ENCODE results near the gene RNF115.

The RNF115 gene

GRCh38 chr1:145711213-145711651 lies 112.7 kb downstream of the RNF115 start:
- Histone ChIP-seq H3K23ac (ENCODE audit: low read length) (no peak overlapping the region), H3K36me3 (ENCODE audit: control insufficient read depth in 1 of 2, insufficient read depth in 2 of 2, low read length in 2 of 2) (no peaks in the 10 kb centered on the region), H3K27ac (ENCODE audit: low read depth, low read length) (peak overlapping the region; percentile 89), H2AFZ (ENCODE audit: insufficient read depth, low read length, poor library complexity) (no peak overlapping the region), H3K9ac (ENCODE audit: low read length) (no peak overlapping the region), H4K91ac (ENCODE audit: low read depth, low read length) (peak overlapping the region; percentile 97), H2BK120ac (ENCODE audit: insufficient read depth, low read length, poor library complexity) (peak overlapping the region; percentile 96), H2AK5ac (ENCODE audit: low read length) (peak overlapping the region; percentile 76), H3K9me3 (ENCODE audit: insufficient read depth, low read depth, low read length) (no peaks in the 10 kb centered on the region), H3K79me1 (ENCODE audit: low read length) (peaks cover 51% of the 10 kb centered on the region), H3K4me2 (ENCODE audit: low read length) (no peak overlapping the region), H3K4me3 (ENCODE audit: low read depth, low read length) (no peak overlapping the region), H3K14ac (ENCODE audit: low read length) (peak overlapping the region; percentile 90), H3K79me2 (ENCODE audit: control insufficient read depth, insufficient read depth, low read length, poor library complexity) (peaks cover 9% of the 10 kb centered on the region), H3K4ac (ENCODE audit: low read depth, low read length) (peak overlapping the region; percentile 90), H3K4me1 (ENCODE audit: control insufficient read depth in 1 of 2, insufficient read depth in 2 of 2, low read length in 2 of 2) (peaks cover 30 to 40% of the 10 kb centered on the region in 2 experiments), H3K27me3 (ENCODE audit: insufficient read depth, low read length) (no peaks in the 10 kb centered on the region), H4K12ac (ENCODE audit: low read depth, low read length) (no peak overlapping the region), H3K18ac (ENCODE audit: low read length) (peak overlapping the region; percentile 86), H2BK5ac (ENCODE audit: low read depth, low read length, poor library complexity) (peak overlapping the region; percentile 90), H2BK12ac (ENCODE audit: low read length) (peak overlapping the region; percentile 94), H4K8ac (ENCODE audit: low read depth, low read length) (peak overlapping the region; percentile 92)
- no CpG with 5 or more reads among the region's 3 CpGs for WGBS (ENCODE audit: extremely low coverage, insufficient coverage, insufficient read length)
- DNase-seq = no peak

- no peak overlapping the region for H4K8ac ChIP-seq (ENCODE audit: low read depth, low read length)
- no peak overlapping the region for H3K14ac ChIP-seq (ENCODE audit: low read length)
- peaks cover 52% of the 10 kb centered on the region for H3K79me1 ChIP-seq (ENCODE audit: low read length)
- H2AFZ ChIP-seq (ENCODE audit: insufficient read depth, low read length, poor library complexity) = no peak overlapping the region
- H2BK5ac ChIP-seq (ENCODE audit: low read depth, low read length, poor library complexity) = no peak overlapping the region
- H3K9ac ChIP-seq (ENCODE audit: low read length) = no peak overlapping the region
- H3K4me1 ChIP-seq (ENCODE audit: control insufficient read depth in 1 of 2, insufficient read depth in 2 of 2, low read length in 2 of 2) = peaks cover 30 to 37% of the 10 kb centered on the region in 2 experiments
- H2BK12ac ChIP-seq (ENCODE audit: low read length) = no peak overlapping the region
- no peak overlapping the region for H4K12ac ChIP-seq (ENCODE audit: low read depth, low read length)
- H3K36me3 ChIP-seq (ENCODE audit: control insufficient read depth in 1 of 2, insufficient read depth in 2 of 2, low read length in 2 of 2) = no peaks in the 10 kb centered on the region
- H4K91ac ChIP-seq (ENCODE audit: low read depth, low read length) = peak overlapping the region; percentile 68
- H2BK120ac ChIP-seq (ENCODE audit: insufficient read depth, low read length, poor library complexity) = no peak overlapping the region
- no peak overlapping the region for H2AK5ac ChIP-seq (ENCODE audit: low read length)
- H3K4me2 ChIP-seq (ENCODE audit: low read length) = no peak overlapping the region
- no peak overlapping the region for H3K4ac ChIP-seq (ENCODE audit: low read depth, low read length)
- no peaks in the 10 kb centered on the region for H3K9me3 ChIP-seq (ENCODE audit: insufficient read depth, low read depth, low read length)
- H3K27ac ChIP-seq (ENCODE audit: low read depth, low read length) = peak overlapping the region; percentile 89
- no CpG with 5 or more reads among the region's 4 CpGs for WGBS (ENCODE audit: extremely low coverage, insufficient coverage, insufficient read length)
- H3K23ac ChIP-seq (ENCODE audit: low read length) = no peak overlapping the region
- H3K18ac ChIP-seq (ENCODE audit: low read length) = no peak overlapping the region
- no peak for DNase-seq
- H3K27me3 ChIP-seq (ENCODE audit: insufficient read depth, low read length) = no peaks in the 10 kb centered on the region
- peaks cover 10% of the 10 kb centered on the region for H3K79me2 ChIP-seq (ENCODE audit: control insufficient read depth, insufficient read depth, low read length, poor library complexity)
- no peak overlapping the region for H3K4me3 ChIP-seq (ENCODE audit: low read depth, low read length)
Measured at GRCh38 chr1:145710291-145711027, 113.4 kb downstream of the RNF115 start.

DNA sequence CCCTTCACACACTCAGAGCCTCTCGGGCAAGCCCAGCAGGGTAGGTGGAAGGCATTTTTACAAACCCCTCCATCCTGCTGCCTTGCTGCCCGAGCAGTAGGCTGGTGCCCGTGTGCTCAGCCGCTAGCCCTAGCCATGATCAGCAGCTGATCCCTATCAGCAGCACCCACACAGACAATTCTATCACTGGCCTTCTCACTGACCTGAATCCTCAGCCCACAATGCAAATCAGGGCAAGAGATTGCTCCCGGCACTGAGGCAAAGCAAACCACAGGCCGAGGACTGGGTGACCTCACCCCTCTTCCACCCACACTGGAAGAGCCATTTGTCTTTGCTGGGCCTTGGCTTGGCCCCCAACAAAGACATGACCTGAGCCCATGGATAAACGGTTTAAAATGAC lies 115.8 kb downstream of the RNF115 start:
- peaks cover 41% of the 10 kb centered on the region for H3K79me1 ChIP-seq (ENCODE audit: low read length)
- H2AK5ac ChIP-seq (ENCODE audit: low read length) = peak overlapping the region; percentile 54
- H3K18ac ChIP-seq (ENCODE audit: low read length) = peak overlapping the region; percentile 74
- H4K12ac ChIP-seq (ENCODE audit: low read depth, low read length) = no peak overlapping the region
- H3K4me1 ChIP-seq (ENCODE audit: control insufficient read depth in 1 of 2, insufficient read depth in 2 of 2, low read length in 2 of 2) = peaks cover 27 to 32% of the 10 kb centered on the region in 2 experiments
- H3K4me2 ChIP-seq (ENCODE audit: low read length) = no peak overlapping the region
- H3K36me3 ChIP-seq (ENCODE audit: control insufficient read depth in 1 of 2, insufficient read depth in 2 of 2, low read length in 2 of 2) = no peaks in the 10 kb centered on the region
- peak overlapping the region; percentile 38 for H2AFZ ChIP-seq (ENCODE audit: insufficient read depth, low read length, poor library complexity)
- H4K91ac ChIP-seq (ENCODE audit: low read depth, low read length) = peak overlapping the region; percentile 98
- H3K23ac ChIP-seq (ENCODE audit: low read length) = no peak overlapping the region
- H3K9me3 ChIP-seq (ENCODE audit: insufficient read depth, low read depth, low read length) = no peaks in the 10 kb centered on the region
- peaks cover 9% of the 10 kb centered on the region for H3K79me2 ChIP-seq (ENCODE audit: control insufficient read depth, insufficient read depth, low read length, poor library complexity)
- peak overlapping the region; percentile 86 for H3K14ac ChIP-seq (ENCODE audit: low read length)
- no peak overlapping the region for H3K4ac ChIP-seq (ENCODE audit: low read depth, low read length)
- peak overlapping the region; percentile 78 for H4K8ac ChIP-seq (ENCODE audit: low read depth, low read length)
- peak overlapping the region; percentile 95 for H3K27ac ChIP-seq (ENCODE audit: low read depth, low read length)
- peak; percentile 31 to 34 for DNase-seq
- H3K9ac ChIP-seq (ENCODE audit: low read length) = no peak overlapping the region
- H2BK120ac ChIP-seq (ENCODE audit: insufficient read depth, low read length, poor library complexity) = peak overlapping the region; percentile 96
- no peak overlapping the region for H3K4me3 ChIP-seq (ENCODE audit: low read depth, low read length)
- H3K27me3 ChIP-seq (ENCODE audit: insufficient read depth, low read length) = no peaks in the 10 kb centered on the region
- WGBS (ENCODE audit: extremely low coverage, insufficient coverage, insufficient read length) = no CpG with 5 or more reads among the region's 7 CpGs
- peak overlapping the region; percentile 95 for H2BK5ac ChIP-seq (ENCODE audit: low read depth, low read length, poor library complexity)
- H2BK12ac ChIP-seq (ENCODE audit: low read length) = peak overlapping the region; percentile 87

DNA sequence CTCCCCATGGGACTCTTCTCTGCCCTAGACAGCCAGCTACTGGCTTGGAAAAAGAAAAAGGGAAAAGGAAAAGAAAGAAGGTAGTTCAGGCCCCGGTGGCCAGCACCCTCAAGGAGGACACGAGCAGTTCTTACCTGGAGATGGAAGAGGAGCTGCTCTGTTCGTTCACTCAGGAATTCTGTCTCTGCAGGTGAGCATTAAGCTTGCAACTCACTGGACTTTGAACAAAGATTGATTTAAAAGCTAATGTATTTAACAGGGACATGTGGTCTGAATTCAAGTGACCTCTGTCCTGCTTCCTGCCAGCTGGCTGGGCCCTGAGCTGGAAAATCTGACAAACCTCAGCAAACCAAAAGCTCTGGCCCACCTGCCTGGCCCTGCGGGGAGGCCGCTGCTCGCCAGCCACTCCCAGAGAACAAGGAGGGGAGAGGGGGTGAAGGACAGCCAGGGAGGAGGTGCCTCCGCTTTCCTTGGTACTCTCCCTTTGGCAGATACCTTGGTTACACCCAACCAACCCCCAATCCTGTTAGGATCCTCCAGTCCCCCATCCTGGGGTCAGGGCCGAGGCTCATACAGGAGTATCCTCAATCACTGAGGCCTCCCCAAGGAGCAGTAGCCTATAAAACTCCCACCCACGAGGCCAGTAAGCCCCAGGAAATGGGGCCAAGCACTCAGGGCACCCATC lies 116.6 kb downstream of the RNF115 start, which contains the start of gene PDZK1:
Gene PDZK1 (minus strand): TSS at position 186 of the 685 bp plus-strand sequence. CDS start 19,347 bp downstream, outside the sequence.
- peak within 1 kb of the TSS; percentile 95 for H2BK5ac ChIP-seq (ENCODE audit: low read depth, low read length, poor library complexity)
- peak within 1 kb of the TSS; percentile 95 for H3K27ac ChIP-seq (ENCODE audit: low read depth, low read length)
- no peaks in the 10 kb centered on the region for H3K27me3 ChIP-seq (ENCODE audit: insufficient read depth, low read length)
- H3K36me3 ChIP-seq (ENCODE audit: control insufficient read depth in 1 of 2, insufficient read depth in 2 of 2, low read length in 2 of 2) = no peaks in the 10 kb centered on the region
- peaks cover 40% of the 10 kb centered on the region for H3K79me1 ChIP-seq (ENCODE audit: low read length)
- H3K9me3 ChIP-seq (ENCODE audit: insufficient read depth, low read depth, low read length) = no peaks in the 10 kb centered on the region
- peak within 1 kb of the TSS; percentile 86 for H3K14ac ChIP-seq (ENCODE audit: low read length)
- H3K4me2 ChIP-seq (ENCODE audit: low read length) = peak within 1 kb of the TSS; percentile 21
- H3K4me3 ChIP-seq (ENCODE audit: low read depth, low read length) = no peak within 1 kb of the TSS
- no peak within 1 kb of the TSS for H3K9ac ChIP-seq (ENCODE audit: low read length)
- peak within 1 kb of the TSS; percentile 98 for H4K91ac ChIP-seq (ENCODE audit: low read depth, low read length)
- DNase-seq = peak in 1 of 2 donors; percentile 35
- H2BK120ac ChIP-seq (ENCODE audit: insufficient read depth, low read length, poor library complexity) = peak within 1 kb of the TSS; percentile 96
- peak within 1 kb of the TSS; percentile 38 for H2AFZ ChIP-seq (ENCODE audit: insufficient read depth, low read length, poor library complexity)
- peak within 1 kb of the TSS; percentile 88 for H2AK5ac ChIP-seq (ENCODE audit: low read length)
- H3K23ac ChIP-seq (ENCODE audit: low read length) = no peak within 1 kb of the TSS
- H3K4me1 ChIP-seq (ENCODE audit: control insufficient read depth in 1 of 2, insufficient read depth in 2 of 2, low read length in 2 of 2) = peaks cover 27 to 32% of the 10 kb centered on the region in 2 experiments
- no CpG with 5 or more reads among the region's 9 CpGs for WGBS (ENCODE audit: extremely low coverage, insufficient coverage, insufficient read length)
- H2BK12ac ChIP-seq (ENCODE audit: low read length) = peak within 1 kb of the TSS; percentile 87
- peak within 1 kb of the TSS; percentile 19 for H4K12ac ChIP-seq (ENCODE audit: low read depth, low read length)
- H4K8ac ChIP-seq (ENCODE audit: low read depth, low read length) = peak within 1 kb of the TSS; percentile 84
- H3K79me2 ChIP-seq (ENCODE audit: control insufficient read depth, insufficient read depth, low read length, poor library complexity) = peaks cover 9% of the 10 kb centered on the region
- peak within 1 kb of the TSS; percentile 87 for H3K4ac ChIP-seq (ENCODE audit: low read depth, low read length)
- H3K18ac ChIP-seq (ENCODE audit: low read length) = peak within 1 kb of the TSS; percentile 74

All from trophoblast cell (in vitro differentiated cells and primary cell).